ENCODE data around the gene RPL36AL. TPM values are rescaled to one million over a fixed set of nuclear protein-coding genes. Genes with fewer than 3 reads are reported as not detected.

RPL36AL gene
- total RNA-seq, 1 experiment from 2014 or later = 257 TPM

- DNase-seq (ENCODE audit: low read depth) = no peak
Observed at GRCh38 chr14:49581209-49582112, 39.0 kb downstream of the RPL36AL start.

- no peak for DNase-seq (ENCODE audit: low read depth)
Observed at GRCh38 chr14:49579841-49580240, 40.6 kb downstream of the RPL36AL start.

- DNase-seq (ENCODE audit: low read depth) = no peak
Observed at GRCh38 chr14:49578141-49578540, 42.3 kb downstream of the RPL36AL start.

GRCh38 chr14:49574038-49574437, 46.4 kb downstream of the RPL36AL start:
- no peak for DNase-seq (ENCODE audit: low read depth)

- DNase-seq (ENCODE audit: low read depth) = no peak
Observed at GRCh38 chr14:49569281-49569680, 51.1 kb downstream of the RPL36AL start.

Other genes with a start within 250 kb of the RPL36AL start
- 2,692 and 3,604 TPM in 2 replicates for gene RPS29, start 34.2 kb downstream of the RPL36AL start, total RNA-seq (2014; rRNA removed; shearing (Covaris generic))
- 48.5 and 51.2 TPM in 2 replicates for gene LRR1, start 21.7 kb downstream of the RPL36AL start, total RNA-seq (2014; rRNA removed; shearing (Covaris generic))
- 73.3 and 86.8 TPM in 2 replicates for gene MGAT2, start 173 bp upstream of the RPL36AL start, total RNA-seq (2014; rRNA removed; shearing (Covaris generic))
- gene DNAAF2, start 14.6 kb upstream of the RPL36AL start, total RNA-seq (2014; rRNA removed; shearing (Covaris generic)) = 37.4 and 41.1 TPM in 2 replicates
- 47.0 and 60.2 TPM in 2 replicates for gene POLE2, start 67.6 kb upstream of the RPL36AL start, total RNA-seq (2014; rRNA removed; shearing (Covaris generic))
- 0.33 and 0.51 TPM in 2 replicates for gene KLHDC1, start 72.5 kb upstream of the RPL36AL start, total RNA-seq (2014; rRNA removed; shearing (Covaris generic))
- 41.5 and 42.5 TPM in 2 replicates for gene KLHDC2, start 147.5 kb upstream of the RPL36AL start, total RNA-seq (2014; rRNA removed; shearing (Covaris generic))
- gene NEMF, start 232.2 kb upstream of the RPL36AL start, total RNA-seq (2014; rRNA removed; shearing (Covaris generic)) = 68.1 and 69.6 TPM in 2 replicates

Measured in Daoy (cell line).